Ishikawa (cell line): ENCODE results near the gene XAGE2.

Experiments
- CEBPB ChIP-seq: IDR thresholded peaks from 2 replicates; pipeline ENCODE4 v1.6.1; 2012
- CREB1 ChIP-seq: IDR thresholded peaks from 2 replicates; pipeline ENCODE4 v1.6.1; 2012; ENCODE audit warnings: low read depth
- EP300 ChIP-seq: IDR thresholded peaks from 2 replicates; pipeline ENCODE4 v1.6.1; 2012; ENCODE audit warnings: borderline replicate concordance
- FOXM1 ChIP-seq: IDR thresholded peaks from 2 replicates; pipeline ENCODE4 v1.6.1; 2012; ENCODE audit warnings: low read depth, borderline replicate concordance
- MAX ChIP-seq: IDR thresholded peaks from 2 replicates; pipeline ENCODE4 v1.6.1; 2012
- NFIC ChIP-seq: IDR thresholded peaks from 2 replicates; pipeline ENCODE4 v1.6.1; 2012
- RAD21 ChIP-seq: IDR thresholded peaks from 2 replicates; pipeline ENCODE4 v1.6.1; 2012; ENCODE audit warnings: low read depth
- TAF1 ChIP-seq: IDR thresholded peaks from 2 replicates; pipeline ENCODE4 v1.6.1; 2012; ENCODE audit warnings: low read depth, mild to moderate bottlenecking
- TCF12 ChIP-seq: IDR thresholded peaks from 2 replicates; pipeline ENCODE4 v1.6.1; 2012; ENCODE audit warnings: low read depth
- TEAD4 ChIP-seq: IDR thresholded peaks from 2 replicates; pipeline ENCODE4 v1.6.1; 2012
- YY1 ChIP-seq: IDR thresholded peaks from 2 replicates; pipeline ENCODE4 v1.6.1; 2012; ENCODE audit warnings: low read depth
- ZBTB7A ChIP-seq: IDR thresholded peaks from 2 replicates; pipeline ENCODE4 v1.6.1; 2012; ENCODE audit warnings: low read depth
- TF ChIP-seq, protein P1 (sequence below): IDR thresholded peaks from 2 replicates; pipeline ENCODE4 v1.6.1; 2012
- TF ChIP-seq, protein P2 (sequence below): IDR thresholded peaks from 2 replicates; pipeline ENCODE4 v1.6.1; 2012; ENCODE audit warnings: low read depth, mild to moderate bottlenecking

DNA sequence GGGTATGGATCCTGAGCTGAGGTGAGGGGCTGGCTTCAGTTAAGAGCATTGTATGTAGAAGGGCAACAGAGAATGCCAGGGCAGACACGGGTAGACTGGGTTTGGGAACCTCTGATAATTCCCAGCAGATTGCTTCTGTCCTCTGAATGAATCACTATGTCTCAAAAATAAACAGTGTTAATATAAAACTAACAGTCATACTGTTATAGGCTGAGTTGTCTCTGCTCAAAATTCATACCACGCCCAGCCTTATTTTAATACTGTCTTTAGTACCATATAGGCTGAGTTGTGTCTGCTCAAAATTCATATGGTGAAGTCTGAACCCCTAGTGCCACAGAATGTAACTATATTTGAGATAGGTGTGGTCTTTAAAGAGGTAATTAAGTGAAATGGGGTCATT lies 10.0 kb downstream of the XAGE2 start:
- TF ChIP-seq FOXM1 (no peak), MAX (no peak), YY1 (no peak), CEBPB (no peak), EP300 (no peak), TAF1 (no peak), TEAD4 (no peak), CREB1 (no peak), RAD21 (no peak), ZBTB7A (no peak), NFIC (no peak), TCF12 (no peak)
- TF ChIP-seq, protein P1, sequence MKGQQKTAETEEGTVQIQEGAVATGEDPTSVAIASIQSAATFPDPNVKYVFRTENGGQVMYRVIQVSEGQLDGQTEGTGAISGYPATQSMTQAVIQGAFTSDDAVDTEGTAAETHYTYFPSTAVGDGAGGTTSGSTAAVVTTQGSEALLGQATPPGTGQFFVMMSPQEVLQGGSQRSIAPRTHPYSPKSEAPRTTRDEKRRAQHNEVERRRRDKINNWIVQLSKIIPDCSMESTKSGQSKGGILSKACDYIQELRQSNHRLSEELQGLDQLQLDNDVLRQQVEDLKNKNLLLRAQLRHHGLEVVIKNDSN: no peak
- TF ChIP-seq, protein P2, sequence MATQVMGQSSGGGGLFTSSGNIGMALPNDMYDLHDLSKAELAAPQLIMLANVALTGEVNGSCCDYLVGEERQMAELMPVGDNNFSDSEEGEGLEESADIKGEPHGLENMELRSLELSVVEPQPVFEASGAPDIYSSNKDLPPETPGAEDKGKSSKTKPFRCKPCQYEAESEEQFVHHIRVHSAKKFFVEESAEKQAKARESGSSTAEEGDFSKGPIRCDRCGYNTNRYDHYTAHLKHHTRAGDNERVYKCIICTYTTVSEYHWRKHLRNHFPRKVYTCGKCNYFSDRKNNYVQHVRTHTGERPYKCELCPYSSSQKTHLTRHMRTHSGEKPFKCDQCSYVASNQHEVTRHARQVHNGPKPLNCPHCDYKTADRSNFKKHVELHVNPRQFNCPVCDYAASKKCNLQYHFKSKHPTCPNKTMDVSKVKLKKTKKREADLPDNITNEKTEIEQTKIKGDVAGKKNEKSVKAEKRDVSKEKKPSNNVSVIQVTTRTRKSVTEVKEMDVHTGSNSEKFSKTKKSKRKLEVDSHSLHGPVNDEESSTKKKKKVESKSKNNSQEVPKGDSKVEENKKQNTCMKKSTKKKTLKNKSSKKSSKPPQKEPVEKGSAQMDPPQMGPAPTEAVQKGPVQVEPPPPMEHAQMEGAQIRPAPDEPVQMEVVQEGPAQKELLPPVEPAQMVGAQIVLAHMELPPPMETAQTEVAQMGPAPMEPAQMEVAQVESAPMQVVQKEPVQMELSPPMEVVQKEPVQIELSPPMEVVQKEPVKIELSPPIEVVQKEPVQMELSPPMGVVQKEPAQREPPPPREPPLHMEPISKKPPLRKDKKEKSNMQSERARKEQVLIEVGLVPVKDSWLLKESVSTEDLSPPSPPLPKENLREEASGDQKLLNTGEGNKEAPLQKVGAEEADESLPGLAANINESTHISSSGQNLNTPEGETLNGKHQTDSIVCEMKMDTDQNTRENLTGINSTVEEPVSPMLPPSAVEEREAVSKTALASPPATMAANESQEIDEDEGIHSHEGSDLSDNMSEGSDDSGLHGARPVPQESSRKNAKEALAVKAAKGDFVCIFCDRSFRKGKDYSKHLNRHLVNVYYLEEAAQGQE: no peak
